Measurements from ENCODE around the gene USP53. TPM values are rescaled to one million over a fixed set of nuclear protein-coding genes. Genes with fewer than 3 reads are reported as not detected.

The USP53 gene
- total RNA-seq, 1 experiment from 2014 or later = 1.2 TPM

- H3K4me3 ChIP-seq (ENCODE audit: low read length) = no peak overlapping the region
- H3K36me3 ChIP-seq (ENCODE audit: insufficient read depth, low read length) = no peaks in the 10 kb centered on the region
- H3K27ac ChIP-seq (ENCODE audit: low read length) = no peak overlapping the region
- H2AFZ ChIP-seq (ENCODE audit: low read length) = no peak overlapping the region
- H3K79me2 ChIP-seq (ENCODE audit: low read length) = no peaks in the 10 kb centered on the region
- DNase-seq = no peak
- no peak overlapping the region for H3K9ac ChIP-seq (ENCODE audit: low read length)
- no peaks in the 10 kb centered on the region for H3K27me3 ChIP-seq (ENCODE audit: low read length)
- H3K4me2 ChIP-seq (ENCODE audit: low read depth, low read length, poor library complexity, severe bottlenecking) = no peak overlapping the region
- H3K4me1 ChIP-seq (ENCODE audit: low read length) = no peaks in the 10 kb centered on the region
- no peaks in the 10 kb centered on the region for H3K9me3 ChIP-seq (ENCODE audit: low read length)
- H3K9me2 ChIP-seq (replicated peaks; ENCODE audit: insufficient read depth, low read length) = no peaks in the 10 kb centered on the region
- H4K20me1 ChIP-seq (ENCODE audit: insufficient read depth, low read depth, low read length) = no peaks in the 10 kb centered on the region
Observed at GRCh38 chr4:119231491-119231890, 19.0 kb downstream of the USP53 start.

GRCh38 chr4:119232286-119232685, 19.8 kb downstream of the USP53 start:
- Histone ChIP-seq H3K4me2 (ENCODE audit: low read depth, low read length, poor library complexity, severe bottlenecking) (no peak overlapping the region), H4K20me1 (ENCODE audit: insufficient read depth, low read depth, low read length) (no peaks in the 10 kb centered on the region), H3K4me3 (ENCODE audit: low read length) (no peak overlapping the region), H3K9me2 (replicated peaks; ENCODE audit: insufficient read depth, low read length) (no peaks in the 10 kb centered on the region), H3K9ac (ENCODE audit: low read length) (no peak overlapping the region), H2AFZ (ENCODE audit: low read length) (no peak overlapping the region), H3K4me1 (ENCODE audit: low read length) (no peaks in the 10 kb centered on the region), H3K79me2 (ENCODE audit: low read length) (no peaks in the 10 kb centered on the region), H3K27ac (ENCODE audit: low read length) (no peak overlapping the region), H3K27me3 (ENCODE audit: low read length) (no peaks in the 10 kb centered on the region), H3K9me3 (ENCODE audit: low read length) (no peaks in the 10 kb centered on the region), H3K36me3 (ENCODE audit: insufficient read depth, low read length) (no peaks in the 10 kb centered on the region)
- DNase-seq = no peak

DNA sequence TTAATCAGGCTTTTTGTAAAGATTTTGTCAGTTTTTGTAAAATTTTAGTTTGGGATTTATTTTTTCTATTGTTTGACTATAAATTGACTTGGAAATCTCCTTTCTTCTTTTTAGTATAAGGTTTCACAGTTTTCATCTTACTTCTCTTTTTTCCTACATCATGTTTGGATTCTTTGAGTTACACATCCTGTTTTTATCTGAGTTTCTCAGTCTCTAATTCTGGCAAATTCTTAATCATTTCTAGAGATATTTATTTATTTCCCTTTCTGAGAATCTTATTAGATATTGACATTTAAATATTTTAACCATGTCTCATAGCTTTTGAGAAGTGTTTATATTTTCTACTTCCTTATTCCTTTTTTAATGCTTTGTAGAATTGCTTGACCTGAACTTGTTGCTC, 20.7 kb downstream of the USP53 start:
- no peaks in the 10 kb centered on the region for H3K36me3 ChIP-seq (ENCODE audit: insufficient read depth, low read length)
- DNase-seq = no peak
- no peaks in the 10 kb centered on the region for H3K4me1 ChIP-seq (ENCODE audit: low read length)
- no peak overlapping the region for H3K27ac ChIP-seq (ENCODE audit: low read length)
- H3K4me3 ChIP-seq (ENCODE audit: low read length) = no peak overlapping the region
- no peak overlapping the region for H3K4me2 ChIP-seq (ENCODE audit: low read depth, low read length, poor library complexity, severe bottlenecking)
- no peak overlapping the region for H2AFZ ChIP-seq (ENCODE audit: low read length)
- H3K9me2 ChIP-seq (replicated peaks; ENCODE audit: insufficient read depth, low read length) = no peaks in the 10 kb centered on the region
- H3K9me3 ChIP-seq (ENCODE audit: low read length) = no peaks in the 10 kb centered on the region
- H3K9ac ChIP-seq (ENCODE audit: low read length) = no peak overlapping the region
- no peaks in the 10 kb centered on the region for H4K20me1 ChIP-seq (ENCODE audit: insufficient read depth, low read depth, low read length)
- no peaks in the 10 kb centered on the region for H3K79me2 ChIP-seq (ENCODE audit: low read length)
- no peaks in the 10 kb centered on the region for H3K27me3 ChIP-seq (ENCODE audit: low read length)

DNA sequence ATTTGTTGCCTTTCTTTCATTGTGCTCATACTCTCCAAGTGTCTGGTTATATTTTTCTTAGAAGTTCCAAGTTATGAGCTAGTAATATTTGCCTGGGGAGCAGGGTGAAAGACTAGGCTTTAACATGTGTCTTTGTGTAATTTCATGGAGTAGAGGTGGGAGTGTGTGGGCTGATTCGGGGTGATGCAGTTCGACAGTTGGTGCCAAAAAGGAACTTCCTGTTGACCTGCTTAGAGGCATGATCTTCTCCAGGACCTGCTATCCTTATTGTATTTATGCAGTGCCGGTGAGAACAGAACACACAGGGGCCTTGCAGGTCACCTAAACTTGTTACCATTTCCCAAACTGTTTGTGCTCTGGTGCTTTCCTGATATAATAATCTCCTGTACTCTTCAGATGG, 21.2 kb downstream of the USP53 start:
- no peaks in the 10 kb centered on the region for H3K9me2 ChIP-seq (replicated peaks; ENCODE audit: insufficient read depth, low read length)

GRCh38 chr4:119237201-119237600, 24.7 kb downstream of the USP53 start:
- Histone ChIP-seq H3K9me3 (ENCODE audit: low read length) (no peaks in the 10 kb centered on the region), H3K9ac (ENCODE audit: low read length) (no peak overlapping the region), H3K4me2 (ENCODE audit: low read depth, low read length, poor library complexity, severe bottlenecking) (no peak overlapping the region), H3K36me3 (ENCODE audit: insufficient read depth, low read length) (no peaks in the 10 kb centered on the region), H3K79me2 (ENCODE audit: low read length) (no peaks in the 10 kb centered on the region), H2AFZ (ENCODE audit: low read length) (no peak overlapping the region), H3K27me3 (ENCODE audit: low read length) (no peaks in the 10 kb centered on the region), H3K9me2 (replicated peaks; ENCODE audit: insufficient read depth, low read length) (no peaks in the 10 kb centered on the region), H4K20me1 (ENCODE audit: insufficient read depth, low read depth, low read length) (no peaks in the 10 kb centered on the region), H3K4me1 (ENCODE audit: low read length) (no peaks in the 10 kb centered on the region), H3K4me3 (ENCODE audit: low read length) (no peak overlapping the region), H3K27ac (ENCODE audit: low read length) (no peak overlapping the region)
- no peak for DNase-seq

More for the DNA sequence above, 21.2 kb downstream of the USP53 start:
- no peak for DNase-seq
- Histone ChIP-seq H3K9ac (ENCODE audit: low read length) (no peak overlapping the region), H3K27ac (ENCODE audit: low read length) (no peak overlapping the region), H3K9me3 (ENCODE audit: low read length) (no peaks in the 10 kb centered on the region), H3K27me3 (ENCODE audit: low read length) (no peaks in the 10 kb centered on the region), H2AFZ (ENCODE audit: low read length) (no peak overlapping the region), H4K20me1 (ENCODE audit: insufficient read depth, low read depth, low read length) (no peaks in the 10 kb centered on the region), H3K4me2 (ENCODE audit: low read depth, low read length, poor library complexity, severe bottlenecking) (no peak overlapping the region), H3K79me2 (ENCODE audit: low read length) (no peaks in the 10 kb centered on the region), H3K4me1 (ENCODE audit: low read length) (no peaks in the 10 kb centered on the region), H3K4me3 (ENCODE audit: low read length) (no peak overlapping the region), H3K36me3 (ENCODE audit: insufficient read depth, low read length) (no peaks in the 10 kb centered on the region)

DNA sequence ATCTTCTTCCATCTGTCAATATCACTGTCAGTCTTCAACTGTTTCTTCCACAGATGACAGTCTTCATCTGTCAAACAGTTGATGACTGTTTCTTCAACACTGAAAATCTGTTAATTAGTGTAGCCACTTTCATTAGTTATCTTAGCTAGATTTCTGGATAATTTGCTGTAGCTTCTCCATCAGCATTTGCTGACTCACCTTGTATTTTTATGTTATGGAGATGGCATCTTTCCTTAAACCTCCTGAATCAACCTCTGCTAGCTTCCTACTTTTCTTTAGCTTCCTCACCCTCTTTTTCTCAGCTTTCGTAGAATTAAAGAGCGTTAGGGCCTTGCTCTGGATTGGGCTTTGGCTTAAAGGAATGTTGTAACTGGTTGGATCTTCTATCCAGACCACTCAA, 25.1 kb downstream of the USP53 start:
- Histone ChIP-seq H3K27ac (ENCODE audit: low read length) (no peak overlapping the region), H3K9me2 (replicated peaks; ENCODE audit: insufficient read depth, low read length) (no peaks in the 10 kb centered on the region), H3K4me1 (ENCODE audit: low read length) (no peaks in the 10 kb centered on the region), H2AFZ (ENCODE audit: low read length) (no peak overlapping the region), H3K4me2 (ENCODE audit: low read depth, low read length, poor library complexity, severe bottlenecking) (no peak overlapping the region), H3K79me2 (ENCODE audit: low read length) (no peaks in the 10 kb centered on the region), H3K9me3 (ENCODE audit: low read length) (no peaks in the 10 kb centered on the region), H3K36me3 (ENCODE audit: insufficient read depth, low read length) (no peaks in the 10 kb centered on the region), H3K27me3 (ENCODE audit: low read length) (no peaks in the 10 kb centered on the region), H4K20me1 (ENCODE audit: insufficient read depth, low read depth, low read length) (no peaks in the 10 kb centered on the region), H3K4me3 (ENCODE audit: low read length) (no peak overlapping the region), H3K9ac (ENCODE audit: low read length) (no peak overlapping the region)
- no peak for DNase-seq

DNA sequence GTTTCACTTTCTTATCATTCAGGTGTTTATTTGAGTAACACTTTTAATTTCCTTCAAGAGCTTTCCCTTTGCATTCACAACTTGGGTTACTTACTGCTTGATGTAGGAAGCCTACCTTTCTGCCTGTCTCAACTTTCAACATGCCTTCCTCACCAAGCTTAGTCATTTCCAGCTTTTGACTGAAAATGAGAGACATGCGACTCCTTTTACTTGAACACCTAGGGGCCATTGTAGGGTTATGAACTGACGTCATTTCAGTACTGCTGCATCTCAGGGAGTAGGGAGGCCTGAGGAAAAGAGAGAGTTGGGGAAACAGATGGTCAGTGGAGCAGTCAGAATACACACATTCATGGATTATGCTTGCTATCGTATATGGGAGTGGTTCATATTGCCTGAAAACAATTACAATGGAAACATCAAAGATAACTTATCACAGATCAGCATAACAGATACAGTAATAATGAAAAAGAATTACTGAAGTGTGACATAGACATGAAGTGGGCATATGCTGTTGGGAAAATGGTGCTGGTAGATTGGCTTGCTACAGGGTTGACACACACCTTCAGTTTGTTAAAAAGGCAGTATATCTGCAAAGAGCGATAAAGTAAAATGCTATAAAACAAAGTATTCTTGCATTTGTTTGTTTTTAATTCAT, 25.7 kb downstream of the USP53 start:
- no peaks in the 10 kb centered on the region for H3K27me3 ChIP-seq (ENCODE audit: low read length)
- no peak overlapping the region for H3K9ac ChIP-seq (ENCODE audit: low read length)
- no peak overlapping the region for H2AFZ ChIP-seq (ENCODE audit: low read length)
- H3K4me1 ChIP-seq (ENCODE audit: low read length) = no peaks in the 10 kb centered on the region
- H3K4me2 ChIP-seq (ENCODE audit: low read depth, low read length, poor library complexity, severe bottlenecking) = no peak overlapping the region
- H3K36me3 ChIP-seq (ENCODE audit: insufficient read depth, low read length) = no peaks in the 10 kb centered on the region
- DNase-seq = no peak
- H3K79me2 ChIP-seq (ENCODE audit: low read length) = no peaks in the 10 kb centered on the region
- H3K9me2 ChIP-seq (replicated peaks; ENCODE audit: insufficient read depth, low read length) = no peaks in the 10 kb centered on the region
- H3K9me3 ChIP-seq (ENCODE audit: low read length) = no peaks in the 10 kb centered on the region
- H3K27ac ChIP-seq (ENCODE audit: low read length) = no peak overlapping the region
- no peak overlapping the region for H3K4me3 ChIP-seq (ENCODE audit: low read length)
- H4K20me1 ChIP-seq (ENCODE audit: insufficient read depth, low read depth, low read length) = no peaks in the 10 kb centered on the region

- Histone ChIP-seq H3K36me3 (ENCODE audit: insufficient read depth, low read length) (no peaks in the 10 kb centered on the region), H3K9me2 (replicated peaks; ENCODE audit: insufficient read depth, low read length) (no peaks in the 10 kb centered on the region), H3K27ac (ENCODE audit: low read length) (no peak overlapping the region), H3K9me3 (ENCODE audit: low read length) (no peaks in the 10 kb centered on the region), H3K4me1 (ENCODE audit: low read length) (peaks cover 6% of the 10 kb centered on the region; the same call in 1 of the 2 replicates), H3K4me3 (ENCODE audit: low read length) (no peak overlapping the region), H3K27me3 (ENCODE audit: low read length) (no peaks in the 10 kb centered on the region), H3K79me2 (ENCODE audit: low read length) (no peaks in the 10 kb centered on the region), H2AFZ (ENCODE audit: low read length) (no peak overlapping the region), H3K4me2 (ENCODE audit: low read depth, low read length, poor library complexity, severe bottlenecking) (no peak overlapping the region), H3K9ac (ENCODE audit: low read length) (no peak overlapping the region), H4K20me1 (ENCODE audit: insufficient read depth, low read depth, low read length) (no peaks in the 10 kb centered on the region)
- DNase-seq = no peak
Observed at GRCh38 chr4:119240128-119240527, 27.6 kb downstream of the USP53 start.

All from Karpas-422 (cell line).